ENCODE results near the gene CFAP65.

DNA sequence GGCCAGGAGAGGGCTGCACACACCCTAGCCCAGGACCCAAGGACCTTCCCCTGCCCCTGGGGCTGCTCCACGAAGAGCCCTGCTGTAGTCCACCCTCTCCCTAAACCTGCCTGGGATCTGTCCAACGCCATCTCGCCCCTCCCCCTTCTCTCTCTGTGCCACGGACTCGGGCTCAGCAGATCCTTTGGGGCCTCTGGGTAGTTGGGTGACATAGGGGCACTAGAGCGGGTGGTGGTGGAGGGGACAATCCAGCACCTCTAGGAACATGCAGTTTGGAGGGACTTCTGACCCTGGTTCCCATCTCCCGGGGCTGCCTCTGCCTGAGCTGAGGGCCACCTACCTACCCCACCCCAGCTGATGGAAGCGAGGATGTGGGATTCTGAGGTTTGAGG lies 40.8 kb downstream of the CFAP65 start:
- TF ChIP-seq ZNF589 (CRISPR knock-in tag; conservative IDR thresholded peaks at IDR 0.05) (no peak), ZNF597 (CRISPR knock-in tag; IDR thresholded peaks at IDR 0.05) (no peak), ZNF704 (CRISPR knock-in tag; IDR thresholded peaks at IDR 0.05; ENCODE audit: borderline replicate concordance) (no peak), JUND (CRISPR knock-in tag; IDR thresholded peaks at IDR 0.05) (no peak), ZBTB33 (CRISPR knock-in tag; IDR thresholded peaks at IDR 0.05) (no peak), SUZ12 (IDR thresholded peaks at IDR 0.05; ENCODE audit: low read depth, low read length) (no peak), NFYB (CRISPR knock-in tag; IDR thresholded peaks at IDR 0.05) (no peak), GATA4 (IDR thresholded peaks at IDR 0.05; ENCODE audit: borderline replicate concordance, low read depth) (no peak), GABPA (IDR thresholded peaks at IDR 0.05; ENCODE audit: low read depth, low read length) (no peak), GABPA (CRISPR knock-in tag; IDR thresholded peaks at IDR 0.05; ENCODE audit: low read depth) (no peak), CTCF (CRISPR knock-in tag; IDR thresholded peaks at IDR 0.05) (no peak), RNF2 (conservative IDR thresholded peaks at IDR 0.05; ENCODE audit: low read depth) (no peak)
- TF ChIP-seq, protein P1, sequence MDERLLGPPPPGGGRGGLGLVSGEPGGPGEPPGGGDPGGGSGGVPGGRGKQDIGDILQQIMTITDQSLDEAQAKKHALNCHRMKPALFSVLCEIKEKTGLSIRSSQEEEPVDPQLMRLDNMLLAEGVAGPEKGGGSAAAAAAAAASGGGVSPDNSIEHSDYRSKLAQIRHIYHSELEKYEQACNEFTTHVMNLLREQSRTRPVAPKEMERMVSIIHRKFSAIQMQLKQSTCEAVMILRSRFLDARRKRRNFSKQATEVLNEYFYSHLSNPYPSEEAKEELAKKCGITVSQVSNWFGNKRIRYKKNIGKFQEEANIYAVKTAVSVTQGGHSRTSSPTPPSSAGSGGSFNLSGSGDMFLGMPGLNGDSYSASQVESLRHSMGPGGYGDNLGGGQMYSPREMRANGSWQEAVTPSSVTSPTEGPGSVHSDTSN (CRISPR knock-in tag; IDR thresholded peaks at IDR 0.05): no peak

All from HepG2 (cell line).